ENCODE measurements around the gene GRHPR.
"Not testable (repeated sequence)": the region's sequence is repeated elsewhere in the genome, so short reads cannot be mapped to it uniquely, and the experiment has no call there.

GRHPR gene

GRCh38 chr9:37425298-37425752, 2.8 kb downstream of the GRHPR start:
- no peak overlapping the region for H3K9ac ChIP-seq (ENCODE audit: low read depth, low read length)
- peak overlapping the region; percentile 93 for H3K4me2 ChIP-seq (ENCODE audit: low read length)
- H3K4me3 ChIP-seq (ENCODE audit: low read length): no peak overlapping the region
- H3K4me1 ChIP-seq (ENCODE audit: control insufficient read depth, insufficient read depth, low read length): peaks cover 31% of the 10 kb centered on the region
- no peaks in the 10 kb centered on the region for H3K9me3 ChIP-seq (replicated peaks; ENCODE audit: low read length)
- no peaks in the 10 kb centered on the region for H3K27me3 ChIP-seq (ENCODE audit: control insufficient read depth, insufficient read depth, low read length)
- H3K36me3 ChIP-seq (ENCODE audit: insufficient read depth, low read length): peaks cover 48% of the 10 kb centered on the region

GRCh38 chr9:37426431-37426830, 3.9 kb downstream of the GRHPR start:
- not testable (repeated sequence) for H3K9me3 ChIP-seq (replicated peaks; ENCODE audit: low read length); H3K4me3 ChIP-seq (ENCODE audit: low read length); H3K4me2 ChIP-seq (ENCODE audit: low read length); H3K9ac ChIP-seq (ENCODE audit: low read depth, low read length); H3K27me3 ChIP-seq (ENCODE audit: control insufficient read depth, insufficient read depth, low read length)
- Histone ChIP-seq H3K4me1 (ENCODE audit: control insufficient read depth, insufficient read depth, low read length) (peaks cover 31% of the 10 kb centered on the region), H3K36me3 (ENCODE audit: insufficient read depth, low read length) (peaks cover 57% of the 10 kb centered on the region)

GRCh38 chr9:37426846-37427245, 4.3 kb downstream of the GRHPR start:
- H3K9me3 ChIP-seq (replicated peaks; ENCODE audit: low read length): no peaks in the 10 kb centered on the region

GRCh38 chr9:37428345-37428744, 5.8 kb downstream of the GRHPR start:
- no peak overlapping the region for H3K9ac ChIP-seq (ENCODE audit: low read depth, low read length)
- H3K27me3 ChIP-seq (ENCODE audit: control insufficient read depth, insufficient read depth, low read length): no peaks in the 10 kb centered on the region
- peaks cover 57% of the 10 kb centered on the region for H3K36me3 ChIP-seq (ENCODE audit: insufficient read depth, low read length)
- H3K4me3 ChIP-seq (ENCODE audit: low read length): no peak overlapping the region
- no peak overlapping the region for H3K4me2 ChIP-seq (ENCODE audit: low read length)
- no peaks in the 10 kb centered on the region for H3K9me3 ChIP-seq (replicated peaks; ENCODE audit: low read length)
- H3K4me1 ChIP-seq (ENCODE audit: control insufficient read depth, insufficient read depth, low read length): peaks cover 29% of the 10 kb centered on the region

More at GRCh38 chr9:37426846-37427245, 4.3 kb downstream of the GRHPR start:
- peaks cover 57% of the 10 kb centered on the region for H3K36me3 ChIP-seq (ENCODE audit: insufficient read depth, low read length)
- H3K9ac ChIP-seq (ENCODE audit: low read depth, low read length): no peak overlapping the region
- H3K4me1 ChIP-seq (ENCODE audit: control insufficient read depth, insufficient read depth, low read length): peaks cover 29% of the 10 kb centered on the region
- H3K4me3 ChIP-seq (ENCODE audit: low read length): no peak overlapping the region
- no peak overlapping the region for H3K4me2 ChIP-seq (ENCODE audit: low read length)
- H3K27me3 ChIP-seq (ENCODE audit: control insufficient read depth, insufficient read depth, low read length): no peaks in the 10 kb centered on the region

- Histone ChIP-seq H3K4me2 (ENCODE audit: low read length) (no peak overlapping the region), H3K4me1 (ENCODE audit: control insufficient read depth, insufficient read depth, low read length) (peaks cover 16% of the 10 kb centered on the region), H3K36me3 (ENCODE audit: insufficient read depth, low read length) (peaks cover 70% of the 10 kb centered on the region), H3K9me3 (replicated peaks; ENCODE audit: low read length) (no peaks in the 10 kb centered on the region), H3K9ac (ENCODE audit: low read depth, low read length) (no peak overlapping the region), H3K27me3 (ENCODE audit: control insufficient read depth, insufficient read depth, low read length) (no peaks in the 10 kb centered on the region), H3K4me3 (ENCODE audit: low read length) (no peak overlapping the region)
Observed at GRCh38 chr9:37429441-37430285, 7.2 kb downstream of the GRHPR start.

GRCh38 chr9:37430841-37431597, 8.5 kb downstream of the GRHPR start:
- no peak overlapping the region for H3K4me3 ChIP-seq (ENCODE audit: low read length)
- peaks cover 6% of the 10 kb centered on the region for H3K4me1 ChIP-seq (ENCODE audit: control insufficient read depth, insufficient read depth, low read length)
- peaks cover 70% of the 10 kb centered on the region for H3K36me3 ChIP-seq (ENCODE audit: insufficient read depth, low read length)
- H3K4me2 ChIP-seq (ENCODE audit: low read length): no peak overlapping the region
- H3K9ac ChIP-seq (ENCODE audit: low read depth, low read length): no peak overlapping the region
- no peaks in the 10 kb centered on the region for H3K9me3 ChIP-seq (replicated peaks; ENCODE audit: low read length)
- no peaks in the 10 kb centered on the region for H3K27me3 ChIP-seq (ENCODE audit: control insufficient read depth, insufficient read depth, low read length)

- no peaks in the 10 kb centered on the region for H3K27me3 ChIP-seq (ENCODE audit: control insufficient read depth, insufficient read depth, low read length)
- no peak overlapping the region for H3K4me3 ChIP-seq (ENCODE audit: low read length)
- H3K4me2 ChIP-seq (ENCODE audit: low read length): no peak overlapping the region
- no peaks in the 10 kb centered on the region for H3K9me3 ChIP-seq (replicated peaks; ENCODE audit: low read length)
- peaks cover 6% of the 10 kb centered on the region for H3K4me1 ChIP-seq (ENCODE audit: control insufficient read depth, insufficient read depth, low read length)
- H3K9ac ChIP-seq (ENCODE audit: low read depth, low read length): no peak overlapping the region
- H3K36me3 ChIP-seq (ENCODE audit: insufficient read depth, low read length): peaks cover 71% of the 10 kb centered on the region
Observed at GRCh38 chr9:37432020-37432419, 9.5 kb downstream of the GRHPR start.

- no peak overlapping the region for H3K9ac ChIP-seq (ENCODE audit: low read depth, low read length)
- no peak overlapping the region for H3K4me3 ChIP-seq (ENCODE audit: low read length)
- no peak overlapping the region for H3K4me2 ChIP-seq (ENCODE audit: low read length)
- H3K9me3 ChIP-seq (replicated peaks; ENCODE audit: low read length): no peaks in the 10 kb centered on the region
- H3K27me3 ChIP-seq (ENCODE audit: control insufficient read depth, insufficient read depth, low read length): no peaks in the 10 kb centered on the region
- peaks cover 6% of the 10 kb centered on the region for H3K4me1 ChIP-seq (ENCODE audit: control insufficient read depth, insufficient read depth, low read length)
- H3K36me3 ChIP-seq (ENCODE audit: insufficient read depth, low read length): peaks cover 74% of the 10 kb centered on the region
Observed at GRCh38 chr9:37433867-37434371, 11.4 kb downstream of the GRHPR start.

GRCh38 chr9:37436540-37436939, 14.0 kb downstream of the GRHPR start:
- peaks cover 74% of the 10 kb centered on the region for H3K36me3 ChIP-seq (ENCODE audit: insufficient read depth, low read length)
- no peaks in the 10 kb centered on the region for H3K27me3 ChIP-seq (ENCODE audit: control insufficient read depth, insufficient read depth, low read length)
- no peaks in the 10 kb centered on the region for H3K9me3 ChIP-seq (replicated peaks; ENCODE audit: low read length)
- H3K4me2 ChIP-seq (ENCODE audit: low read length): no peak overlapping the region
- H3K4me1 ChIP-seq (ENCODE audit: control insufficient read depth, insufficient read depth, low read length): peaks cover 6% of the 10 kb centered on the region
- H3K9ac ChIP-seq (ENCODE audit: low read depth, low read length): no peak overlapping the region
- H3K4me3 ChIP-seq (ENCODE audit: low read length): no peak overlapping the region

GRCh38 chr9:37437010-37437409, 14.5 kb downstream of the GRHPR start:
- no peaks in the 10 kb centered on the region for H3K27me3 ChIP-seq (ENCODE audit: control insufficient read depth, insufficient read depth, low read length)
- H3K4me1 ChIP-seq (ENCODE audit: control insufficient read depth, insufficient read depth, low read length): peaks cover 6% of the 10 kb centered on the region
- H3K4me2 ChIP-seq (ENCODE audit: low read length): no peak overlapping the region
- no peak overlapping the region for H3K9ac ChIP-seq (ENCODE audit: low read depth, low read length)
- peaks cover 78% of the 10 kb centered on the region for H3K36me3 ChIP-seq (ENCODE audit: insufficient read depth, low read length)
- H3K9me3 ChIP-seq (replicated peaks; ENCODE audit: low read length): no peaks in the 10 kb centered on the region
- no peak overlapping the region for H3K4me3 ChIP-seq (ENCODE audit: low read length)

GRCh38 chr9:37437621-37438020, 15.1 kb downstream of the GRHPR start:
- H3K4me2 ChIP-seq (ENCODE audit: low read length): no peak overlapping the region
- H3K4me1 ChIP-seq (ENCODE audit: control insufficient read depth, insufficient read depth, low read length): peaks cover 3% of the 10 kb centered on the region
- no peaks in the 10 kb centered on the region for H3K27me3 ChIP-seq (ENCODE audit: control insufficient read depth, insufficient read depth, low read length)
- H3K36me3 ChIP-seq (ENCODE audit: insufficient read depth, low read length): peaks cover 82% of the 10 kb centered on the region
- H3K9me3 ChIP-seq (replicated peaks; ENCODE audit: low read length): no peaks in the 10 kb centered on the region
- no peak overlapping the region for H3K9ac ChIP-seq (ENCODE audit: low read depth, low read length)
- no peak overlapping the region for H3K4me3 ChIP-seq (ENCODE audit: low read length)

Data from skeletal muscle satellite cell (primary cell).